Fibroblast of skin of right biceps (primary cell): ENCODE results near the gene SORD.
"Not testable (repeated sequence)": the region's sequence is repeated elsewhere in the genome, so short reads cannot be mapped to it uniquely, and the experiment has no call there.

Experiments used
- DNase-seq: peaks from one replicate; pipeline ENCODE4 v3.0.0-alpha.2; 2013

Gene SORD

DNA sequence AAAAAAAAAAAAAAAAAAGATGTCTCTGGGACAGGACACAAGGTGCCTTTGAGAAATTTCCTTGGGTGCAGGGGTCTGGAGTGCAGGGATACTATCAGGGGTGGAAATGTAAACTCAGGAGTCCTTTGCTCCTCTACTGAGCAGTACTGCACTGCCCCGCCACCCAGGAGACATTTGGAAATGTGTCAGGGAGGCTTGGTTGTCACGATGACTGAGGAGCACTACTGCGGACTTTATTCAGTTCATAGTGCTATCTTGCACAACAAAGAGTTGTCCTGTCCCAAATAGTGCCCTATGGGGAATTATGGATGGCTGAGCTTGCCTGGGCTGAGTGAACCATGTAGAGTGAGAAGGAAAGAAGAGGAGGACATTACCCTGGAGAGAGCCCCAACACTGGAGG, 2.6 kb downstream of the SORD start:
- not testable (repeated sequence) for DNase-seq

DNA sequence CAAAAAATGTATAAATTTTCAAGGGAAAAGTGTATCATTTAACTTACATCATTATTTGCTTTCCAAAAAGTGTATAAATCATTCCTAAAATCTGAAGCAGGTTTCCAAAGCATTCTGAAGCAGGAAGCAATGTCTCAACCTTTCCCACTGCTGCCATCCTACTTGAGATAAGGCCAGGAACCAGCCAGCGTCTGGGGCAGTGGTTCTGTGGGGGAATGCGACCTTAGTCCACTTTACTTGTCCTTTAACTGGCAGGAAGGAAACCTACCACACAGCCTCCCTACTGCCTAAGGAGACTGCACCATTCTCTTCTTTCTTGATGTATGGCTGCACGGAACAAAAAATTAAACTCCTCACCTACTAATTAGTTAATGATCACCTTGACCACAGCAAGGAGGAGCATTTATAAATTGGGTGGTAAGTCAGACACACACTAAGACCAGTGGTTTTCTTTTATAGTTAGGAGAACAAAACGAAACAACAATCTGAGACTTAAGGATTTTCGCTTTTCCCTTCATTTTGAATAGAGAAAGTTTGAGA, 3.7 kb downstream of the SORD start:
- DNase-seq: no peak

DNA sequence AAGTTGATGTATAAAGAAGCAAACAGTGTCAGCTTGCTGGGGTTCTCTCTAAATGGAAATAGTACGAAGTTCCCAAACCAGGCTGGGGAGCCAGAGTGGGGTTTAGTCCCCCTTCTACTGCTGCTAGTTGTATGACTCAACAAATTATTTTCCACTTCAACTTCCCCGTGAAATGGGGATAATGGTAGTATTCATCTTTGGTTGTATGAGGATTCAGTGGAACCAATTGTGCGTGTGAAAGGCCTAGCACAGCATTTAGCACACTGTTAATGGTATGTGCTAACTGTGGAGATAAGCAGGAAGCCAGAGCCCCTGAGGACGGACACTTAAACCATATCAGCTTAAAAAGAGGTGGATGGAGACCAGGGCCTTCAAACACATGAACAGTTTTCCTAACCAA, 4.2 kb downstream of the SORD start:
- DNase-seq: no peak

DNA sequence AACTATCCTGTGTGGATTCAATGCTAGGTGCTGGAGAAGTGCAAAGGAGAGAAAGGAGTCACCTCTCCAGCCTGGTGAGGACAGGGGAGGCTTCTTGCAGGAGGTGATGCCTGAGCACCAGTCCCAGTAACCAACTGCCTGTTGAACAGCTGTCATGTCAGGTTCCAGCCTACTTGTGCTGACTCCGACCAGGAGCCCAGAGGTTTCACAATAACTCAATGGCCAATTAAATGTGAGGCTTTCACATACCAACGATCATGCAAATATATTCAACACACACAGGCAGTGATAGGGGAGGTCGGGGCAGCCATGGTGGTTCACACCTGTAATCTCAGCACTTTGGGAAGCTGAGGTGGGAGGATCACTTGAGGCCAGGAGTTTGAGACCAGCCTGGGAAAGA, 7.7 kb downstream of the SORD start:
- no peak for DNase-seq

DNA sequence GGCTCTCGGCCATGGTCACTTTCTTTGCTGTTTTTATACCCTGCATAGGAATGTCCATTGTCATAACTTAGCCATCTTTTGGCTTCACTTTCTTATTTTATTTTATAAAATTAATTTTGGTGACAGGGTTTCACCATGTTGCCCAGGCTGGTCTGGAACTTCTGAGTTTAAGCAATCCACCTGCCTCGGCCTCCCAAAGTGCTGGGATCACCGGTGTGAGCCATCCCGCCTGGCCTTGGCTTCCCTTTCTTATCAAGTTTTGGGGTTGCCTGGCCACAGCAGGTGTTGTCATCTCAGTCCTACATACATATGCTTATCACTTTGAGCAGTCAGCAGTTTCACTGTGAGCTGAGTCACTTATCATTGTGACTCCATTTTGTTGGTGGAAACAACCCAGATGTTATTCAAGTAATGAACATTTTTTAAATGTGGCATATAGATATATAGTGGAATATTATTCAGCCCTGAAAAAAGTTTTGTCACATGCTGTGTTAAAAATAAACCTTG, 8.6 kb downstream of the SORD start:
- not testable (repeated sequence) for DNase-seq

DNA sequence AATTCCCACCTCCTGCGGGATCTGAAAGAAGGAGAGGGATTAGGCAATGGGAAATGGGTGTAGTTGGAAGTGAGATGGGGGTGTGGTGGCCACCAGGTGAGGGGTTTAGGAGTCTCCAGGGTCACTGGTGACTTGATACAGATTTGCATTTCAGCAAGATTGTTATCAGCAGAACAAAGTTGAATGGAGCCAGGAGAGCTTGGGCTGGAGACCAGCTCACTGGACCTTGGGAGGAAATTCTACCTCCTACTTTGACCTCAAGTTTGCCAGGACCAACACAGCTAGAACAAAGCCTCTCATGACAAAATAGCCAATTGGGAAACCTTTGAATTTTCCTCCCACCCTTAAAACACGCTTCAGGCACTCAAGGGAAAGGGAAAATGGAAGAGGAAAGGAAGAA, 9.5 kb downstream of the SORD start:
- not testable (repeated sequence) for DNase-seq

DNA sequence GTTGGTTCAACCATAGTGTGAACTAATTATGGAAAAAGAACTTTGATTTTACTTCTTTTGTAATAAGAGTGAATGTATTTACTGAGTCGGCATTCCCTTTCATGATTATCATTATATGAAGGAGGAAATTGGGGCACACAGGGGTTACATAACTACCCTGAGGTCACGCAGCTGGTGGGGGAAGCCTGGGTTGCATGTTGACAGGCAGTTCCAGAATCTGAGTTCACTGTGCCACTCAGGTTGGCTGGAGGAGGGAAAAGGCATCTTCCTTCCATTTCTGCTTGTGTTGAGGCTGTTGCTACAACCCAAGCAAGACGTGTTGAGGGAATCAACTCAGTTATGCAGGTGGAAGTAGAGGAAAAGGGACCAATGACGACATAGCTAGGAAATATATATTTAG, 11.1 kb downstream of the SORD start:
- not testable (repeated sequence) for DNase-seq

DNA sequence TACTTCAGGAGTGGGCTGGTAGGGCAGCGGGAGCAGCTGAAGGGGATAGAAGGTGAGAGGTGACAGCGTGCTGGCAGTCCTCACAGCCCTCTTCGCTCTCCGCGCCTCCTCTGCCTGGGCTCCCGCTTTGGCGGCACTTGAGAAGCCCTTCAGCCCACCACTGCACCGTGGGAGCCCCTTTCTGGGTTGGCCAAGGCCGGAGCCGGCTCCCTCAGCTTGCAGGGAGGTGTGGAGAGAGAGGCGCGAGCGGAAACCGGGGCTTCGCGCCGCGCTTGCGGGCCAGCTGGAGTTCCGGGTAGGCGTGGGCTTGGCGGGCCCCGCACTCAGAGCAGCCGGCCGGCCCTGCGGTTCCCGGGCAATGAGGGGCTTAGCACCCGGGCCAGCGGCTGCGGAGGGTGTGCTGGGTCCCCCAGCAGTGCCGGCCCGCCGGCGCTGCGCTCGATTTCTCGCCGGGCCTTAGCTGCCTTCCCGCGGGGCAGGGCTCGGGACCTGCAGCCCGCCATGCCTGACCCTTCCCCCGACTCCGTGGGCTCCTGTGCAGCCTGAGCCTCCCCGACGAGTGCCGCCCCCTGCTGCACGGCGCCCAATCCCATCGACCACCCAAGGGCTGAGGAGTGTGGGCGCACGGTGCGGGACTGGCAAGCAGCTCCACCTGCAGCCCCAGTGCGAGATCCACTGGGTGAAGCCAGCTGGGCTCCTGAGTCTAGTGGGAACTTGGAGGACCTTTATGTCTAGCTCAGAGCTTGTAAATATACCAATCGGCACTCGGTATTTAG, 11.8 kb downstream of the SORD start:
- not testable (repeated sequence) for DNase-seq

DNA sequence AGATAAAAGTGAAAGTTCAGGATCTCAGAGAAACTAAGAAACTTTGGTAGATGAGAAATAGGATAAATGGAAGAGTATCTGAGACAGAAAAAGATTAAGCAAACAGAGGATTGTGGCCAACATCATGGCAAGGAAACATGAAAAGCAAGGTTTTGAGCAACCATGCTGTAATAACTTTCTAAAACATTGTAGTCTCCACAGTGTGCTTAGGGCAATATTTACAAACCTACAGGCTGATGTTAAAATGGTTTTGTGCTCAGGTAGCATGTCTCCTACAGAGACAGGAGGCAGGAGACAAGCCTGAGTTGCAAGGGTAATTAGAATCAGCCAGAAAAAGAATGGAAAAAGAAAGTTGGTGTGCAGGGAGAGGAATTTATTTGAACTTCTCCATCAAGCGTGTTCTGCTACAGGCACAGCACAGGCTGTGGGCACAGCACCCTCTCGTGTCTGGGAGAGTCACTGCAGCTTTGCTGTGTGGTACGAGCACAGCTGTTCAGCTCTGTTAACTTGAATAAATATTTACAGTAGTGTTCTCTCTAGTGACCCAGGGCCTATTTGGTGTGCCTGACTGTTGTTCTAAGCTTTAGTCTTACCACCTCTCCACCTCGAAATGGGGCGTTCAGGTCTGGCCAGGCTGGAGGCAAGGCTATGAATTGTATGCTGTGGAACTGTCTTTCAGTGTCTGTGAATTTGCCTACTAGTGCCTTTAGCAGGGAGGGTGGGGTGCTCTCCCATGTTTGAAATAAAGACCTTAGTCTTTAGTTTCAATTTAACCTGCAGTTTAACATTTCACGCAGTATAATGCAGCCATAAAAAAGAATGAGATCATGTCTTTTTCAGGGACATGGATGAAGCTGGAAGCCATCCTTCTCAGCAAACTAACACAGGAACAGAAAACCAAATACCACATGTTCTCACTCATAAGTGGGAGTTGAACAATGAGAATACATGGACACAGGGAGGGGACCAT, 14.1 kb downstream of the SORD start:
- DNase-seq: peak; percentile 50

DNA sequence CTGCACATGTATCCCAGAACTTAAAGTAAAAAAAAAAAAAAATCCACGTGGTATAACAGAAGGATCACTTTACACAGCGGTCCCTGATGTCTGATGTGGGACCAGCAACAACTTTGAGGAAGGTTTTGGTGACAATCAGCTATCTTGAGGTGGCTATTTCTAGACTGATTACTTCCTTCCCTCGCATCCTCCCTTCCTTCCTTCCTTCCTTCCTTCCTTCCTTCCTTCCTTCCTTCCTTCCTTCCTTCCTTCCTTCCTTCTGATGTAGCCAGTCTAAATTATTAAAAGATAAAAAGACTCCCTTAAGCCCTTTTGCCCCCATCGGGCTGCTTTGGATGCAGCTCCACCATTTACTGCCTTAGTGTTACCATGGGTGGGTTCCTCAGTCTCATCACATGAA, 14.9 kb downstream of the SORD start:
- DNase-seq: no peak

DNA sequence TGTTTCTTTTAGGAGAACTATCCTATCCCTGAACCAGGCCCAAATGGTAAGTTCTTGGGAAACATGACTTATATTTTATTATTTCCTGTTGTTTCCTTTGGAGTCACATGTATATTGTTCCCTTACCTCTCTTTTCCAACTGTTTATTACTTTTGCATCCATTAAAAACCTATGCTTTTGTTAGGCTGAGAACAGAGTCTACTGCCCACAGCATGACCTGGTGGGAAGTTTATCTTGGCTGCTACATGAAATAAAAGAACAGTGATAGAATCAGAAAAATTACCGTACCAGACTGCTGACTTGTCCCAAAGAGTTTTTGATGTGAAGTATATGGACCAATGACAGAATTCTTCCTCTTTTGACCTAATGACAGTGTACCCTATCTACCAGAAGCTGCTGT, 17.4 kb downstream of the SORD start:
- not testable (repeated sequence) for DNase-seq

DNA sequence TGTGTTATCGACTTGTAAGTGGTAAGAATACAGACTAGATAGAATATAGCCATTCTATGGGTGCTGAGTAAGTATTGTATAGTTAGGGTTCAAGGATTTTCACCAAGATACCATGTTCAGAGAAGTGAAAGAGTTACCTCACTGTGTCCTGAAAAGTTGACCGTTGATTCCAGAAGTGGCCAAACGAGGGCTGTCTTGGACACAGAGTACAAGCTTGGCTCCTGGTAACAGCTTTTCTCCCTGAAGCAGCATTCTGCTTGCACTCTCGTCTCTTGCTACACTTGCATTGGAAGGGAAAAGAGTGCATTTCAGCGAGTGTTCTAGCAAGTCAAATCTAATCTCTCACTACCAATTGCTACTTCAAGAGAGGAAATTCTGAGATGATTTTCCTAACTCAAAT, 18.5 kb downstream of the SORD start:
- not testable (repeated sequence) for DNase-seq

DNA sequence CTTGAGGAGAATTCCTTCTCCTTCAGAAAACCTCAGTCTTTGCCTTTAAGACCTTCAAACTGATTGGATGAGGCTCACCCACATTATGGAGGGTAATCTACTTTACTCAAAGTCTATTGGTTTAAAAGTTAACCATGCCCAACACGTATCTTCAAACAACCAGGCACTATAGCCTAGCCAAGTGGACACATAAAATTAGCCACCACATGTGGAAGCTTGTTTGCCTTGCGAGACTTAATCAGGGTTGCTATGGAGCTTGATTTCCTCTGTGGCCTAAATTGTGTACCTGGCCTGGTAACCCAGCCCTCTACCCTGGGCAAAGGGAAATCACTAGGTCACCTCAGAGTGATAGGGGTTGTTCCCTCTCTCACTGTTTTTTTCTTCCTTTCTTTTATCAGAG, 19.9 kb downstream of the SORD start:
- DNase-seq: not testable (repeated sequence)

DNA sequence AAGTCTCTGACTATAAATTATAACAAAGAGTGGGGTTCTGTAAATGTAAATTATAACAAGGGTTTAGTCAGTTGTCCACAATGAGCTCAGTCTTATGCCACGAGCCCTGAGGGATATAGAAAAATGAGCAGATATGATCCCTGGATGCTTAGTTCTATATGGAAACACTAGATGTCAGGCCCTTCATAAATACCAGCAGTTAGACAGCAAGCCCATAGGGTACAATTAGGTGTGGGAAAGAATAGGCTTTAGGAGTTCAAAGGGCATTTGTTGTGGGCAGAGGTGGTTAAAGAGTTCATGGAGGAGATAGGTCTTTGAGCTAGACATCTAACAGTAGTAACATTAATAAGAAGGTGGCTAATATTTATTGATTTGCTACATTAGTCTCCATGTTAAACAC, 21.3 kb downstream of the SORD start:
- not testable (repeated sequence) for DNase-seq

DNA sequence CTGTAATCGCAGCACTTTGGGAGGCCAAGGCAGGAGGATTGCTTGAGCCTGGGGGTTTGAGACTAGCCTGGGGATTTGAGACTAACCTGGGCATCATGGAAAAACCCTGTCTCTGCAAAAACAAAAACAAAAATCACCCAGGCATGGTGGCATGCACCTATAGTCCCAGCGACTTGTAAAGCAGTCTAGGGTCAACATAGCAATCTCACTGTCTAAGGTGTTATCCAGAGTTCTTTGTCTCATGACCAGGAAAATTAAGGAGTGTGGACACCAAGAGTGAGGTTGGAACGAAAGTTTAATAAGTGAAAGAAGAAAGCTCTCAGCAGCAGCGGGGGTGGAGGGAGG, 25.4 kb downstream of the SORD start:
- DNase-seq: not testable (repeated sequence)

DNA sequence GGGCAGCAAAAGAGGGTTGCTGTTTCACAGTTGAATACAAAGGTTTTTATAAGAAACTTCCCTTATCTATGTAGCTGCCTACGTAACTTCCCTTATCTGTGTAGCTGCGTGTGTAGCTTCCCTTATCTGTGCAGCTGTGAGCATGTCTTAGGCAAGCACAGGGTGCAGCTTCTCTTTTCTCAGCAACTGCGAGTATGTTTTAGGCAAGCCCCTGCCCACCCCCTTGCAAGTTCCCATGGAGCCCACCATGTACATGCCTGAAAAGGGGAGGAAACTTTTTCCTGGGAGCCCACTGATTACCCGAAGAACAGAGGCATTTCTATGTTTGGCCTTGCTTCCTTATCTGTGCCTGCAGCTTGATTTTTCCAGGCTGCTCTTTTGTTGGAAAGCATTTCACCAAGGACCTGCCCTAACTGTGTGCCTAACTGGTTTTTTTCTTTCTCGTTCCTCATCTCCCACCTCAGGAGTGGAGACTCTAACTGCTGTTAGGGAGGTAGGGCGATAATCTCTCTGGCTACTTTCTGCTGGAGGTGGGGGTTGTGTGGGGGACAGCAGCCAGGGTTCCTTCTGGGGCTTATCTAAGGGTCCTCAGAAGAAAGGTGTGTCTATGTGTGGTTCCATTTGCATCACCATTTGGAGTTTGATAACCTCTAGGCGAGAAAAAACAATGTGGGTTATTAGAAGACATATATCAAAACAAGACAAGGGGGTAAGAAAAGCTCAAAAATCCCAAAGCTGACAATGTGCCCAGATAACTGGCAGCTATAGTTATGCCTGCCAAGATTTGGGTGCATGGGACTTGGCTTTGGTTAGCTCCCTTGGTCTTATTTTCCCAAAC, 26.0 kb downstream of the SORD start:
- no peak for DNase-seq

DNA sequence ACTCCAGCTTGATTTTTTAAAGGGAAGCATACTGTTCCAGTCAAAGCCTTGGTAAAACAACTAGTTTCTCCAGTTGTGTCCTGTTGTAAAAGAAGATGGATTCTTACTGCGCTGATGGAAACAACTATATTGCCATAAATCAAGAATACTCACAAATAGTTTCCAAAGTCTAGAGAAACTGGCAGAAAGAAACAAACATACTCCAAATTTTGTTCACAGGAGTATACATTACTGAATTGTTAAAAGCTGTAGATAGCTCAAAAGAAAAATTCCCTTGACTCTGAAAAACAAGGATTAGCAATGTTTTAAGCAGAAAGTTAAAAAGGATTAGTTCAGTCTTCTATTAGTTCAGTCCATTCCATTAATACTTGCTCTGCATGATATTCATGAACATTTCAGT, 27.6 kb downstream of the SORD start:
- DNase-seq: no peak

DNA sequence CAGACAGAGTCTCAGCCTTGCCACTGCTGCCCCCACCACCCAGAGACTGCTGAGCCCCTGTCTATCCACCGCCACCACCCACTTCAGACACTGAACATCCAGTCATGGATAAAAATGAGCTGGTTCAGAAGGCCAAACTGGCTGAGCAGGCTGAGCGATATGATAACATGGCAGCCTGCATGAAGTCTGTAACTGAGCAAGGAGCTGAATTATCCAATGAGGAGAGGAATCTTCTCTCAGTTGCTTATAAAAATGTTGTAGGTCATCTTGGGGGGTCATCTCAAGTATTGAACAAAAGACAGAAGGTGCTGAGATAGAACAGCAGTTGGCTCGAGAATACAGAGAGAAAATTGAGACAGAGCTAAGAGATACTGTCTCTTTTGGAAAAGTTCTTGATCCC, 29.7 kb downstream of the SORD start:
- DNase-seq: not testable (repeated sequence)

DNA sequence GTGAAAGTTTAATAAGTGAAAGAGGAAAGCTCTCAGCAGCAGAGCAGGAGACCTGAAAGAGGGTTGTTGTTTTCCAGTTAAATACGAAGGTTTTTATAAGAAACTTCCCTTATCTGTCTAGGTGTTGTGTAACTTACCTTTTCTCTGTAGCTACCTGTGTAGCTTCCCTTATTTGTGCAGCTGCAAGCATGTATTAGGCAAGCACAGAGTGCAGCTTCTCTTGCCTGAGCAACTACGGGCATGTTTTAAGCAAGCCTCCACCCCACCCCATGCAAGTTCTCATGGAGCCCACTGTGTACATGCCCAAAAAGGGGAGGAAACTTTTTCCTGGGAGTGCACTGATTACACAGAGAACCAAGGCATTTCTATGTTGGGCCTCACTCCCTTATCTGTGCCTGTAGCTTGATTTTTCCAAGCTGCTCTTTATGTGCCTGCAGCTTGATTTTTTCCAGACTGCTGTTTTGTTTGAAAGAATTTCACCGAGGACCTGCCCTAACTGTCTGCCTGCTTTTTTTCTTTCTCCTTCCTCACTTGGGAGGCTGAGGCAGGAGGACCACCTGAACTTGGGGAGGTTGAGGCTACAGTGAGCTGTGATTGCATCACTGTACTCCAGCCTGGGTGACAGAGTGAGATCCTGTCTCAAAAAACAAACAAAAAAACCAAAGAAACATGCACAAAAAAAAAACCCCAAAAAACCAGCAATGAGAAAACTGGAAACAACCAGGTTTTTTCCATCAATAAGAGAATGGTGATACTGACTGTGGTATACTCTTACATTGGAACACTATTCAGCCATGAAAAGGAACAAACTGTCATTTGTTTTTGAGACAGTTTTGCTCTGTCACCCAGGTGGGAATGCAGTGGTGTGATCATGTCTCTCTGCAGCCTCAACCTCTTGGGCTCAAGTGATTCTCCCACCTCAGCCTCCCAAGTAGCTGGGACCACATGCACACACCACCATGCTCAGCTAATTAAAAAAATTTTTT, 36.0 kb downstream of the SORD start:
- DNase-seq: not testable (repeated sequence)

DNA sequence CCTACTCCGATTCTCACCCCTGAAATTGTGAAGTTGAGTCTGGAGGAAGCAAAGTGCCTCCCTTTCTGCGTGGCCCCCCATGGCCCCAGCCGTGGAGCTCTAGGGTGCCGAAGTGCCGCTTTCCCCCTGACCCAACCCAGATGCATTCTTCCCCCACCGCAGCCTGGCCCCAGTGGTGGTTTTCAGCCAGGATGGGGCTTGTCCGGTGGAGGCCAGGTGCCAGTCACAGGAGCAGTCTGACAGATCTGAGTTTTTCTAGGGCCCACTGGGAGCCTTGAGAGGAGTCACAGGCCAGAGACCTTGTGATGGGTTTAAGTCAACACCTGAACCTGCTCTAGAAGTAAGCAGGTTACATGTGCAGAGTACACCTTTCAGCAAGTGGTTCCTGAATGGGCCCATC, 39.3 kb downstream of the SORD start:
- not testable (repeated sequence) for DNase-seq

DNA sequence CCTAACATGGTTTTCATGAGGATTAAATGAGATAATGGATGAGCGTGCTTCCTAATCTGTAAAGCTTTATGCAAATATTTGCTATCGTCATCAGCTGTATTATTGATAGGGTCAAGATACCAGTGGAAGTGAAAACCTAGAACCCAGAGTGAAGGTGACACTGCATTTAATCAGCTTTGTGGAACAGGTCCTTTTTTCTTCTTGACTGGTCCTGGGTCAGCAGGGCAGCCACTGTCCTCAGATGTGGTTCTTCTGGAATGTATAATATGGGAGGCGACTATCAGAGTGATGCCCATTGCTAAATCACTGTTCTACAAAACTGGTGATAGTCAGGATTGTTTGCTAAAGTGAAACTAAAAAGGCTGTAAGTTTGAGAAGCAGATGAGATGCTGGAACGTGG, 41.4 kb downstream of the SORD start:
- DNase-seq: no peak
